Epithelial cell of esophagus (primary cell): ENCODE results near the gene ZSCAN25.
"Not testable (repeated sequence)": the region's sequence is repeated elsewhere in the genome, so short reads cannot be mapped to it uniquely, and the experiment has no call there.

Experiments
- DNase-seq: peaks from one replicate; pipeline ENCODE4 v3.0.0; 2010; ENCODE audit warnings: low read depth
- H3K4me3 ChIP-seq: 2 replicates; pipeline ENCODE4 v1.5.1; 2011; ENCODE audit warnings: mild to moderate bottlenecking, low read length, control low read depth
- TF ChIP-seq, protein P1 (sequence below): IDR thresholded peaks from 2 replicates; pipeline ENCODE4 v1.5.1; 2011; ENCODE audit warnings: low read depth, mild to moderate bottlenecking, low read length, control low read depth, inconsistent platforms; ENCODE audit not compliant: insufficient read depth; ENCODE audit errors: missing control alignments

Gene ZSCAN25

DNA sequence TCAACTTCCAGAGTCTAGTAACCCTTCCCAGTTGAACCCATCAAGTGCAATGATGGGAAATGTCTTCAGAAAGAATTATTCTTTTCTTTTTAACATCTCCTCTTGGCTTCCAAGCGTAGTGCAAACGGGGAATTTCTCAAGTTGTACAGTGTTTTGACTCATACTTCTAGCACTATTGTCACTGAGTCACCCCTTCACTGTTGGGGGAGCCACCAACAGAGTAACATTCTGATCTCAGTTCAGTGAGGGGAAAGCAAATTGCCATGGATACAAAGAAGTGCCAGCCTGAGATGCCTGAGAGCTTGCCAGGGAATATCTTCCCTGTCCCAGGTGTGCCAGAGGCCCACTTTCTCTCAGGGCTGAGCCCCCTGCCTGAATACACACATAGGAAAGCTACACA is 32.1 kb downstream of the ZSCAN25 start:
- DNase-seq = no peak

DNA sequence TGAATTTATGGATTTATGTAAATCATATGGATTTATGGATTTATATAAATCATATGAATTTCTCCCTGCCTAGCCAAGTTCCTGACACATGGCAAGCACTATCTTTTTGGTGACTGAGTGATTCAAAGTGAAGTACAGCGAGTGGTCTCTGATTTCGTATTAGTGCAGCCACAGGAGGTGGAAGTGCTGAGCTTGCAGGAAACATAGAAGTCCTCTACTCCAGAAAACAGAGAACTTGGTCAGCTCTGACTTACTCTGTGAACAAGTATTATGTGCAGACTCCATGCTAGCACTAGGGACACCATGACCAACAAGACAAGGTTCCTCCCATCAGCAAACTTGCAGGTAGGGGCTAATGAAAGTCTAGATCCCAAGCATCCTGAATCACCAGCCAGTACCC is 34.5 kb downstream of the ZSCAN25 start:
- DNase-seq = no peak
- no peak overlapping the region for H3K4me3 ChIP-seq
- TF ChIP-seq, protein P1, sequence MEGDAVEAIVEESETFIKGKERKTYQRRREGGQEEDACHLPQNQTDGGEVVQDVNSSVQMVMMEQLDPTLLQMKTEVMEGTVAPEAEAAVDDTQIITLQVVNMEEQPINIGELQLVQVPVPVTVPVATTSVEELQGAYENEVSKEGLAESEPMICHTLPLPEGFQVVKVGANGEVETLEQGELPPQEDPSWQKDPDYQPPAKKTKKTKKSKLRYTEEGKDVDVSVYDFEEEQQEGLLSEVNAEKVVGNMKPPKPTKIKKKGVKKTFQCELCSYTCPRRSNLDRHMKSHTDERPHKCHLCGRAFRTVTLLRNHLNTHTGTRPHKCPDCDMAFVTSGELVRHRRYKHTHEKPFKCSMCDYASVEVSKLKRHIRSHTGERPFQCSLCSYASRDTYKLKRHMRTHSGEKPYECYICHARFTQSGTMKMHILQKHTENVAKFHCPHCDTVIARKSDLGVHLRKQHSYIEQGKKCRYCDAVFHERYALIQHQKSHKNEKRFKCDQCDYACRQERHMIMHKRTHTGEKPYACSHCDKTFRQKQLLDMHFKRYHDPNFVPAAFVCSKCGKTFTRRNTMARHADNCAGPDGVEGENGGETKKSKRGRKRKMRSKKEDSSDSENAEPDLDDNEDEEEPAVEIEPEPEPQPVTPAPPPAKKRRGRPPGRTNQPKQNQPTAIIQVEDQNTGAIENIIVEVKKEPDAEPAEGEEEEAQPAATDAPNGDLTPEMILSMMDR = no peak

More for the DNA sequence above, 32.1 kb downstream of the ZSCAN25 start:
- no peak overlapping the region for H3K4me3 ChIP-seq
- TF ChIP-seq, protein P1 = no peak

DNA sequence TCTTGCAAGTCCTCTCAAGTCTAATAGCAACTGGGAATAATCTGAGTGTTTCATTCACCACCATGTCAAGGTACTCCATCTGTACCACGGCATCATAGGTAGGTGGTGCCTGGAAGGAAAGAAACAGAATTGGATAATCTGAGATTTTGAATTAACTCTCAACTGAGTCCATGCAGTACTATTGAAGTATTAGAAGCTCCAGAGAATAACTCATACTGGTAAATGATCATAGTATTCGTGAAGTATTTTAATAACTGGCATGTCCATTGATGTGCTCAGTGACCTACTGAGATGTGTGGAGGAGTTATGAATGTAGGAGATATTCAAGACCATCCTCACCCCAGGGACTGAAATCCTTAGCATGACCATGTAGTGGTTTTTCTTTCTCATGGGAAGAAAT is 35.9 kb downstream of the ZSCAN25 start:
- TF ChIP-seq, protein P1 = no peak
- no peak for DNase-seq
- H3K4me3 ChIP-seq = no peak overlapping the region

- not testable (repeated sequence) for DNase-seq, H3K4me3 ChIP-seq
Measured at GRCh38 chr7:99653269-99653668, 36.5 kb downstream of the ZSCAN25 start.

DNA sequence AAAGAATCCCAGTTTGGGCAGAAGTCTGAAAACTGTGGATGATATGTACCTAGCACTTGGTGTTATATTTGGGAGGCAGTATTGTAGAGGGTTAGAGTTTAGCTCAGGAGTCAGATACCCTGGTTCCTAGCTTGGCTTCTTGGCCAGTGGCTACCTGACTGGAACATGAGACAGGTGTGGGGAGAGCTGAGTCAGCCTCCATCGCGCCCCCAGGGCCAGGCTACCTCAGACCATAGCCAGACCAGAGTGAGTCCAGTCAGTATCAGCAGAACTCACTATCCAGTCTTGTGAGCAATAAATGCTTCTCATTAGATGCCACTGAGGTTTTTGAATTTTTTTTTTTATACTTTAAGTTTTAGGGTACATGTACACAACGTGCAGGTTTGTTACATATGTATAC is 37.0 kb downstream of the ZSCAN25 start:
- TF ChIP-seq, protein P1 = no peak
- DNase-seq = peak; percentile 27
- no peak overlapping the region for H3K4me3 ChIP-seq

- not testable (repeated sequence) for H3K4me3 ChIP-seq, DNase-seq
Measured at GRCh38 chr7:99654626-99655025, 37.9 kb downstream of the ZSCAN25 start.

DNA sequence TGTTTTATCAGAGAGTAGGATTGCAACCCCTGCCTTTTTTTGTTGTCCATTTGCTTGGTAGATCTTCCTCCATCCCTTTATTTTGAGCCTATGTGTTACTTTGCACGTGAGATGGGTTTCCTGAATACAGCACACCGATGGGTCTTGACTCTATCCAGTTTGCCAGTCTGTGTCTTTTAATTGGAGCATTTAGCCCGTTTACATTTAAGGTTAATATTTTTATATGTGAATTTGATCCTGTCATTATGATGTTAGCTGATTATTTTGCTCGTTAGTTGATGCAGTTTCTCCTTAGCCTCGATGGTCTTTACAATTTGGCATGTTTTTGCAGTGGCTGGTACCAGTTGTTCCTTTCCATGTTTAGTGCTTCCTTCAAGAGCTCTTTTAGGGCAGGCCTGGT is 41.1 kb downstream of the ZSCAN25 start:
- not testable (repeated sequence) for H3K4me3 ChIP-seq, DNase-seq

- TF ChIP-seq, protein P1 = no peak
- no peak for DNase-seq
- H3K4me3 ChIP-seq = no peak overlapping the region
Measured at GRCh38 chr7:99665312-99666012, 48.7 kb downstream of the ZSCAN25 start.

GRCh38 chr7:99666013-99666395 is 49.3 kb downstream of the ZSCAN25 start:
- H3K4me3 ChIP-seq = no peak overlapping the region
- TF ChIP-seq, protein P1 = no peak
- DNase-seq = no peak
